HepG2 (cell line): Measurements from ENCODE around the gene INKA1. TPM values are rescaled to one million over a fixed set of nuclear protein-coding genes. Genes with fewer than 3 reads are reported as not detected.

ENCODE experiments used
- DMAP1 ChIP-seq: IDR thresholded peaks from 2 replicates; pipeline ENCODE4 v1.6.1; 2016
- JUND ChIP-seq: sonication (generic); formaldehyde crosslinking; IDR thresholded peaks from 2 replicates; pipeline ENCODE4 v1.8.0; 2022; ENCODE audit warnings: mild to moderate bottlenecking, missing genetic modification reagents
- LRRFIP1 ChIP-seq: sonication (generic); formaldehyde crosslinking; conservative IDR thresholded peaks from 2 replicates; pipeline ENCODE4 v1.4.0; 2020; ENCODE audit warnings: missing genetic modification reagents
- ZBTB2 ChIP-seq: sonication (generic); formaldehyde crosslinking; IDR thresholded peaks from 2 replicates; pipeline ENCODE4 v1.8.0; 2022; ENCODE audit warnings: low read depth, missing genetic modification reagents
- ZNF124 ChIP-seq: sonication (generic); formaldehyde crosslinking; IDR thresholded peaks from 2 replicates; pipeline ENCODE4 v1.4.0; 2020; ENCODE audit warnings: missing genetic modification reagents
- ZNF275 ChIP-seq: sonication (generic); formaldehyde crosslinking; IDR thresholded peaks from 2 replicates; pipeline ENCODE4 v1.8.0; 2022; ENCODE audit warnings: missing genetic modification reagents, mild to moderate bottlenecking, inconsistent platforms, borderline replicate concordance
- ZNF816 ChIP-seq: sonication (generic); formaldehyde crosslinking; IDR thresholded peaks from 2 replicates; pipeline ENCODE4 v1.8.0; 2022; ENCODE audit warnings: missing genetic modification reagents, mild to moderate bottlenecking, borderline replicate concordance
- ZSCAN12 ChIP-seq: sonication (generic); formaldehyde crosslinking; IDR thresholded peaks from 2 replicates; pipeline ENCODE4 v1.9.0; 2021; ENCODE audit warnings: mild to moderate bottlenecking, missing genetic modification reagents
- ZSCAN21 ChIP-seq: sonication (generic); formaldehyde crosslinking; IDR thresholded peaks from 2 replicates; pipeline ENCODE4 v1.8.0; 2022; ENCODE audit warnings: mild to moderate bottlenecking, missing genetic modification reagents, moderate library complexity, borderline replicate concordance
- polyA plus RNA-seq, 8 experiments: library from polyadenylated mRNA; depleted of rRNA in 3 of 8; stranded (reverse) in 7 of 8; unstranded in 1 of 8; fragments of >200 nt; fragmentation: Illumina TruSeq in 4 of 8; extraction: Trizol in 4 of 8; gene quantifications; 2 replicates each; pipeline versions ENCODE4 v1.2.1 to v1.2.3, GENCODE V29; 2011 to 2016; ENCODE audit warnings: low read depth in 4 of 8, missing spikeins in 1 of 8, mixed read lengths in 1 of 8; ENCODE audit not compliant: insufficient read depth in 1 of 8
- total RNA-seq, 5 experiments: library from RNA; depleted of rRNA; stranded (reverse); fragments of >200 nt; fragmentation: Illumina TruSeq; extraction: Trizol; gene quantifications; 2 replicates each; pipeline ENCODE4 v1.2.3, GENCODE V29; 2016; ENCODE audit warnings: low read depth in 1 of 5
- TF ChIP-seq, protein P1 (sequence below): sonication (generic); formaldehyde crosslinking; IDR thresholded peaks from 2 replicates; pipeline ENCODE4 v1.4.0; 2020; ENCODE audit warnings: missing genetic modification reagents, borderline replicate concordance

Gene INKA1
- total and polyA plus RNA-seq, 2 of the 13 experiments (the other 11 are each of a cell fraction or from before 2014, with no cell fraction given), result 0.22 to 0.41 TPM

DNA sequence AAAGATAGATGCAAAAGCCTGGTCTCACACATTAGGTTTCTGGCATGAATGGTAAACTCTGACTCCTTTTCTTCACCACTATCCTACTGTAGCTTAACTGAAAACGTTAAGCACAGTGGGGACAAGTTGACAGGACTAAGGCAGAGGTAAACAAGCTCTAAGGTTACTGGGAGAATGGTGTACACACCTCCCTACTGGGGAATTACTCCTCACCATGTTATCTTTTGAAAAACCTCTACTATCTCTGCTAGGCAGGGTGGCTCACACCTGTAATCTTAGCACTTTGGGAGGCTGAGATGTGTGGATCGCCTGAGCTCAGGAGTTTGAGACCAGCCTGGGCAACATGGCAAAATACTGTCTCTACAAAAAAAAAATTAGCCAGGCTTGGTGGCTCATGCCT is 45.9 kb upstream of the INKA1 start (continued):
- TF ChIP-seq ZBTB2 (no peak), ZSCAN21 (no peak), LRRFIP1 (CRISPR knock-in tag) (no peak), ZSCAN12 (CRISPR knock-in tag) (no peak), ZNF124 (CRISPR knock-in tag) (no peak), ZNF816 (CRISPR knock-in tag) (no peak), JUND (CRISPR knock-in tag) (no peak), DMAP1 (CRISPR knock-in tag) (no peak), ZNF275 (CRISPR knock-in tag) (no peak)
- TF ChIP-seq, protein P1, sequence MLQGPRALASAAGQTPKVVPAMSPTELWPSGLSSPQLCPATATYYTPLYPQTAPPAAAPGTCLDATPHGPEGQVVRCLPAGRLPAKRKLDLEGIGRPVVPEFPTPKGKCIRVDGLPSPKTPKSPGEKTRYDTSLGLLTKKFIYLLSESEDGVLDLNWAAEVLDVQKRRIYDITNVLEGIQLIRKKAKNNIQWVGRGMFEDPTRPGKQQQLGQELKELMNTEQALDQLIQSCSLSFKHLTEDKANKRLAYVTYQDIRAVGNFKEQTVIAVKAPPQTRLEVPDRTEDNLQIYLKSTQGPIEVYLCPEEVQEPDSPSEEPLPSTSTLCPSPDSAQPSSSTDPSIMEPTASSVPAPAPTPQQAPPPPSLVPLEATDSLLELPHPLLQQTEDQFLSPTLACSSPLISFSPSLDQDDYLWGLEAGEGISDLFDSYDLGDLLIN (CRISPR knock-in tag), result no peak
